ENCODE results near the gene DNTT. TPM values are rescaled to one million over a fixed set of nuclear protein-coding genes. Genes with fewer than 3 reads are reported as not detected.

Gene DNTT
- polyA plus RNA-seq, 1 donor (not counting 4 experiments of a cell fraction or from before 2014, with no cell fraction given), result not detected

DNA sequence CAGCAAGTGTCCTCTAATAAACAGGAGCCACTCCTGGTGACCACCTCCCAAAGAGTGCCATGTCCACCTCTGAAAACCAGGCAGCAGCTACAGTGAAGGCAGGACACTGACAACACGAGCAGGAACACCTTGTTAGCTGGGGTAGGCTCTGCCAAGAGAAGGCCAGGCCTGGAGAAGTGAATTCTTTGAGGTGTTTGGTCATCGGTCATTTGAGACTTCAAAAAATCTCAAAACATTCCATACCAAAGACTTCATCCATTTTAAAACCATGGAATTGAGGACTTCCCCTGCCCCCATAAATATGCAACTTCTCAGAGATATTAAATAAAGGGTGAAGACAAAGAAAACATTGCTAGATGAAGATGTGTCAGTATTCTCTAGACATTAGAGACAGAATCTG is 82.9 kb downstream of the DNTT start:
- Histone ChIP-seq H3K36me3 (ENCODE audit: control insufficient read depth in 2 of 2, extremely low read depth in 1 of 2, insufficient read depth in 2 of 2, low read length in 2 of 2) (no peaks in the 10 kb centered on the region), H3K9me1 (ENCODE audit: control insufficient read depth, extremely low read depth, insufficient read depth, low read length) (no peaks in the 10 kb centered on the region), H4K20me1 (ENCODE audit: control insufficient read depth, extremely low read depth, insufficient read depth, low read length) (no peaks in the 10 kb centered on the region), H3K27me3 (ENCODE audit: control insufficient read depth, extremely low read depth, insufficient read depth, low read length) (peaks cover 28% of the 10 kb centered on the region), H3K4me1 (ENCODE audit: control insufficient read depth, extremely low read depth, insufficient read depth, low read length) (no peaks in the 10 kb centered on the region), H3K79me2 (ENCODE audit: control insufficient read depth, insufficient read depth, low read length) (no peaks in the 10 kb centered on the region), H3K27ac (ENCODE audit: control insufficient read depth, insufficient read depth, low read length) (no peak overlapping the region), H3K9me3 (ENCODE audit: control insufficient read depth, low read depth, low read length) (no peaks in the 10 kb centered on the region), H3K4me3 (ENCODE audit: control insufficient read depth in 2 of 3, extremely low read depth in 1 of 3, insufficient read depth in 2 of 3, low read depth in 1 of 3, low read length in 3 of 3) (no peak overlapping the region), H2AFZ (ENCODE audit: control insufficient read depth, low read length) (no peak overlapping the region), H3K4me2 (ENCODE audit: control insufficient read depth, extremely low read depth, insufficient read depth, low read depth, low read length) (no peak overlapping the region), H3K9ac (ENCODE audit: control insufficient read depth, extremely low read depth, insufficient read depth, low read length) (no peak overlapping the region)
- no peak for TF ChIP-seq EZH2 (IDR thresholded peaks at IDR 0.05; ENCODE audit: low read length)
- TF ChIP-seq, protein P1, sequence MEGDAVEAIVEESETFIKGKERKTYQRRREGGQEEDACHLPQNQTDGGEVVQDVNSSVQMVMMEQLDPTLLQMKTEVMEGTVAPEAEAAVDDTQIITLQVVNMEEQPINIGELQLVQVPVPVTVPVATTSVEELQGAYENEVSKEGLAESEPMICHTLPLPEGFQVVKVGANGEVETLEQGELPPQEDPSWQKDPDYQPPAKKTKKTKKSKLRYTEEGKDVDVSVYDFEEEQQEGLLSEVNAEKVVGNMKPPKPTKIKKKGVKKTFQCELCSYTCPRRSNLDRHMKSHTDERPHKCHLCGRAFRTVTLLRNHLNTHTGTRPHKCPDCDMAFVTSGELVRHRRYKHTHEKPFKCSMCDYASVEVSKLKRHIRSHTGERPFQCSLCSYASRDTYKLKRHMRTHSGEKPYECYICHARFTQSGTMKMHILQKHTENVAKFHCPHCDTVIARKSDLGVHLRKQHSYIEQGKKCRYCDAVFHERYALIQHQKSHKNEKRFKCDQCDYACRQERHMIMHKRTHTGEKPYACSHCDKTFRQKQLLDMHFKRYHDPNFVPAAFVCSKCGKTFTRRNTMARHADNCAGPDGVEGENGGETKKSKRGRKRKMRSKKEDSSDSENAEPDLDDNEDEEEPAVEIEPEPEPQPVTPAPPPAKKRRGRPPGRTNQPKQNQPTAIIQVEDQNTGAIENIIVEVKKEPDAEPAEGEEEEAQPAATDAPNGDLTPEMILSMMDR (optimal IDR thresholded peaks at IDR 0.05 in 1 of 3, IDR thresholded peaks at IDR 0.05 in 1 of 3, conservative IDR thresholded peaks at IDR 0.05 in 1 of 3; ENCODE audit: extremely low read depth in 1 of 3, insufficient read depth in 2 of 3, low read length in 3 of 3), result no peak
- dilution Hi-C loops (cut with MboI; ENCODE audit: extremely low pct_ligation_motif_present, low sequenced_read_pairs), result no loop called here
- no peak for DNase-seq (ENCODE audit: low read depth, low spot score)
- FAIRE-seq, result no peak

- H3K9ac ChIP-seq (ENCODE audit: control insufficient read depth, extremely low read depth, insufficient read depth, low read length), result no peak overlapping the region
- H3K27ac ChIP-seq (ENCODE audit: control insufficient read depth, insufficient read depth, low read length), result no peak overlapping the region
- H3K79me2 ChIP-seq (ENCODE audit: control insufficient read depth, insufficient read depth, low read length), result no peaks in the 10 kb centered on the region
- H3K4me1 ChIP-seq (ENCODE audit: control insufficient read depth, extremely low read depth, insufficient read depth, low read length), result no peaks in the 10 kb centered on the region
- DNase-seq (ENCODE audit: low read depth, low spot score) (no peak), FAIRE-seq (no peak)
- H3K9me1 ChIP-seq (ENCODE audit: control insufficient read depth, extremely low read depth, insufficient read depth, low read length), result no peaks in the 10 kb centered on the region
- H3K4me3 ChIP-seq (ENCODE audit: control insufficient read depth in 2 of 3, extremely low read depth in 1 of 3, insufficient read depth in 2 of 3, low read depth in 1 of 3, low read length in 3 of 3), result no peak overlapping the region
- TF ChIP-seq, protein P1 (optimal IDR thresholded peaks at IDR 0.05 in 1 of 3, IDR thresholded peaks at IDR 0.05 in 1 of 3, conservative IDR thresholded peaks at IDR 0.05 in 1 of 3; ENCODE audit: extremely low read depth in 1 of 3, insufficient read depth in 2 of 3, low read length in 3 of 3), result no peak
- no peak for TF ChIP-seq EZH2 (IDR thresholded peaks at IDR 0.05; ENCODE audit: low read length)
- no peaks in the 10 kb centered on the region for H3K9me3 ChIP-seq (ENCODE audit: control insufficient read depth, low read depth, low read length)
- H3K36me3 ChIP-seq (ENCODE audit: control insufficient read depth in 2 of 2, extremely low read depth in 1 of 2, insufficient read depth in 2 of 2, low read length in 2 of 2), result no peaks in the 10 kb centered on the region
- H2AFZ ChIP-seq (ENCODE audit: control insufficient read depth, low read length), result no peak overlapping the region
- no peaks in the 10 kb centered on the region for H4K20me1 ChIP-seq (ENCODE audit: control insufficient read depth, extremely low read depth, insufficient read depth, low read length)
- no peak overlapping the region for H3K4me2 ChIP-seq (ENCODE audit: control insufficient read depth, extremely low read depth, insufficient read depth, low read depth, low read length)
- H3K27me3 ChIP-seq (ENCODE audit: control insufficient read depth, extremely low read depth, insufficient read depth, low read length), result peaks cover 31% of the 10 kb centered on the region
- dilution Hi-C loops (cut with MboI; ENCODE audit: extremely low pct_ligation_motif_present, low sequenced_read_pairs), result no loop called here
Observed at GRCh38 chr10:96387601-96388000, 83.4 kb downstream of the DNTT start.

Other genes with a start within 250 kb of the DNTT start
- gene ZNF518A, start 174.1 kb upstream of the DNTT start, polyA plus RNA-seq, result 4.7 to 10.0 TPM (median 6.4 TPM) in 3 replicates
- 0.51 to 4.4 TPM (median 2.2 TPM) in 3 replicates for gene BLNK, start 32.9 kb upstream of the DNTT start, polyA plus RNA-seq
- not detected in 3 replicates for gene OPALIN, start 54.6 kb downstream of the DNTT start, polyA plus RNA-seq
- gene TLL2, start 209.5 kb downstream of the DNTT start, polyA plus RNA-seq, result 0.48 to 1.6 TPM (median 0.83 TPM) in 3 replicates